ENCODE data around the gene GRB10.

DNA sequence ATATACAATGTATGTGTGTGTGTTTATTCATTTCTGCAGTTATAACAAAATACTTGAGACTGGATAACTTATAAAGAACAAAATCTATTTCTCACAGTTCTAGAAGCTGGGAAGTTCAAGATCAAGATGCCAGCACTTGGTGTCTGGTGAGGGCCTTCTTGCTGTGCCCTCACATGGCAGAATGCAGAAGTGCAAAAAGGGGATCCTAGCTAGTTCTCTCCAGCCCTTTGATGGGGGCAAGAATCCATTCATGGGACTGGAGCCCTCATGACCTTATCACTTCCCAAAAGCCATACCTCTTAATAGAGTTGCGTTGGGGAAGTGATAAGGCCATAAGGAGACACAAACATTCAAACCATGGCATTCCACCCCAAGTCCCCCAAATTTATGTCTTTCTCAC lies 8.4 kb downstream of the GRB10 start:
- TF ChIP-seq, protein P1, sequence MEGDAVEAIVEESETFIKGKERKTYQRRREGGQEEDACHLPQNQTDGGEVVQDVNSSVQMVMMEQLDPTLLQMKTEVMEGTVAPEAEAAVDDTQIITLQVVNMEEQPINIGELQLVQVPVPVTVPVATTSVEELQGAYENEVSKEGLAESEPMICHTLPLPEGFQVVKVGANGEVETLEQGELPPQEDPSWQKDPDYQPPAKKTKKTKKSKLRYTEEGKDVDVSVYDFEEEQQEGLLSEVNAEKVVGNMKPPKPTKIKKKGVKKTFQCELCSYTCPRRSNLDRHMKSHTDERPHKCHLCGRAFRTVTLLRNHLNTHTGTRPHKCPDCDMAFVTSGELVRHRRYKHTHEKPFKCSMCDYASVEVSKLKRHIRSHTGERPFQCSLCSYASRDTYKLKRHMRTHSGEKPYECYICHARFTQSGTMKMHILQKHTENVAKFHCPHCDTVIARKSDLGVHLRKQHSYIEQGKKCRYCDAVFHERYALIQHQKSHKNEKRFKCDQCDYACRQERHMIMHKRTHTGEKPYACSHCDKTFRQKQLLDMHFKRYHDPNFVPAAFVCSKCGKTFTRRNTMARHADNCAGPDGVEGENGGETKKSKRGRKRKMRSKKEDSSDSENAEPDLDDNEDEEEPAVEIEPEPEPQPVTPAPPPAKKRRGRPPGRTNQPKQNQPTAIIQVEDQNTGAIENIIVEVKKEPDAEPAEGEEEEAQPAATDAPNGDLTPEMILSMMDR (IDR thresholded peaks at IDR 0.05), result no peak
- TF ChIP-seq POLR2A (IDR thresholded peaks at IDR 0.05), result no peak
- no peak for TF ChIP-seq EP300 (IDR thresholded peaks at IDR 0.05)

All from ovary (tissue), 3 donors.